Measurements from ENCODE around the gene ENHO.
"Not testable (repeated sequence)": the region's sequence is repeated elsewhere in the genome, so short reads cannot be mapped to it uniquely, and the experiment has no call there.

ENHO gene

GRCh38 chr9:34484678-34485077, 38.1 kb downstream of the ENHO start:
- Histone ChIP-seq H3K79me2 (ENCODE audit: insufficient read depth, low read length) (no peaks in the 10 kb centered on the region), H2AFZ (ENCODE audit: low read depth, low read length, severe bottlenecking) (no peak overlapping the region), H4K20me1 (ENCODE audit: low read depth, low read length) (no peaks in the 10 kb centered on the region), H3K27me3 (ENCODE audit: low read length) (0 out of 2 replicates have a peak, but pooled peaks cover 2% of the 10 kb centered on the region), H3K9ac (ENCODE audit: low read length) (no peak overlapping the region), H3K27ac (ENCODE audit: low read depth, low read length) (no peak overlapping the region), H3K4me3 (ENCODE audit: insufficient read depth, low read length, poor library complexity, severe bottlenecking) (no peak overlapping the region), H3K4me2 (ENCODE audit: low read depth, low read length, poor library complexity, severe bottlenecking) (no peak overlapping the region), H3F3A (ENCODE audit: insufficient read depth) (no peaks in the 10 kb centered on the region), H3K9me3 (ENCODE audit: insufficient read depth, low read length) (no peaks in the 10 kb centered on the region), H3K36me3 (ENCODE audit: low read length) (no peaks in the 10 kb centered on the region), H3K9me2 (replicated peaks; ENCODE audit: insufficient read depth, low read length) (no peaks in the 10 kb centered on the region)
- TF ChIP-seq CTCF (IDR thresholded peaks at IDR 0.05; ENCODE audit: insufficient read depth, low read length, poor library complexity, severe bottlenecking) (no peak), EZH2phosphoT487 (conservative IDR thresholded peaks at IDR 0.05; ENCODE audit: low read length) (no peak)

- H3F3A ChIP-seq (ENCODE audit: insufficient read depth); H3K4me3 ChIP-seq (ENCODE audit: insufficient read depth, low read length, poor library complexity, severe bottlenecking); H3K4me2 ChIP-seq (ENCODE audit: low read depth, low read length, poor library complexity, severe bottlenecking); H3K9ac ChIP-seq (ENCODE audit: low read length); H3K27ac ChIP-seq (ENCODE audit: low read depth, low read length); H3K36me3 ChIP-seq (ENCODE audit: low read length); H3K79me2 ChIP-seq (ENCODE audit: insufficient read depth, low read length); H3K9me2 ChIP-seq (replicated peaks; ENCODE audit: insufficient read depth, low read length); H3K9me3 ChIP-seq (ENCODE audit: insufficient read depth, low read length); H2AFZ ChIP-seq (ENCODE audit: low read depth, low read length, severe bottlenecking); H4K20me1 ChIP-seq (ENCODE audit: low read depth, low read length); H3K27me3 ChIP-seq (ENCODE audit: low read length): not testable (repeated sequence)
Measured at GRCh38 chr9:34482746-34483145, 40.0 kb downstream of the ENHO start.

- H3K4me3 ChIP-seq (ENCODE audit: insufficient read depth, low read length, poor library complexity, severe bottlenecking); H3F3A ChIP-seq (ENCODE audit: insufficient read depth); H2AFZ ChIP-seq (ENCODE audit: low read depth, low read length, severe bottlenecking); H3K9me2 ChIP-seq (replicated peaks; ENCODE audit: insufficient read depth, low read length); H3K27ac ChIP-seq (ENCODE audit: low read depth, low read length); H3K9ac ChIP-seq (ENCODE audit: low read length); H3K36me3 ChIP-seq (ENCODE audit: low read length); H3K79me2 ChIP-seq (ENCODE audit: insufficient read depth, low read length); H4K20me1 ChIP-seq (ENCODE audit: low read depth, low read length); H3K9me3 ChIP-seq (ENCODE audit: insufficient read depth, low read length); H3K4me2 ChIP-seq (ENCODE audit: low read depth, low read length, poor library complexity, severe bottlenecking); H3K27me3 ChIP-seq (ENCODE audit: low read length): not testable (repeated sequence)
Measured at GRCh38 chr9:34481620-34482019, 41.2 kb downstream of the ENHO start.

GRCh38 chr9:34479431-34479866, 43.3 kb downstream of the ENHO start:
- no peaks in the 10 kb centered on the region for H3K9me2 ChIP-seq (replicated peaks; ENCODE audit: insufficient read depth, low read length)
- H3K9ac ChIP-seq (ENCODE audit: low read length), result no peak overlapping the region
- H3K27me3 ChIP-seq (ENCODE audit: low read length), result 0 out of 2 replicates have a peak, but pooled peaks cover 3% of the 10 kb centered on the region
- no peaks in the 10 kb centered on the region for H3K9me3 ChIP-seq (ENCODE audit: insufficient read depth, low read length)
- no peaks in the 10 kb centered on the region for H3K36me3 ChIP-seq (ENCODE audit: low read length)
- no peak overlapping the region for H2AFZ ChIP-seq (ENCODE audit: low read depth, low read length, severe bottlenecking)
- no peaks in the 10 kb centered on the region for H4K20me1 ChIP-seq (ENCODE audit: low read depth, low read length)
- no peaks in the 10 kb centered on the region for H3F3A ChIP-seq (ENCODE audit: insufficient read depth)
- no peak overlapping the region for H3K4me2 ChIP-seq (ENCODE audit: low read depth, low read length, poor library complexity, severe bottlenecking)
- H3K79me2 ChIP-seq (ENCODE audit: insufficient read depth, low read length), result no peaks in the 10 kb centered on the region
- no peak for TF ChIP-seq CTCF (IDR thresholded peaks at IDR 0.05; ENCODE audit: insufficient read depth, low read length, poor library complexity, severe bottlenecking)
- no peak for TF ChIP-seq EZH2phosphoT487 (conservative IDR thresholded peaks at IDR 0.05; ENCODE audit: low read length)
- no peak overlapping the region for H3K27ac ChIP-seq (ENCODE audit: low read depth, low read length)
- no peak overlapping the region for H3K4me3 ChIP-seq (ENCODE audit: insufficient read depth, low read length, poor library complexity, severe bottlenecking)

Data from SU-DHL-6 (cell line).